NCI-H1436 (cell line): ENCODE measurements around the gene USP30.
"Not testable (repeated sequence)": the region's sequence is repeated elsewhere in the genome, so short reads cannot be mapped to it uniquely, and the experiment has no call there.

Experiments
- DNase-seq: peaks from one replicate; lab custom pipeline; 2025; lab: John Stamatoyannopoulos, UW

Gene USP30

GRCh38 chr12:109052414-109053323 is at the start of gene USP30:
USP30 (plus strand) TSS chr12:109052576; CDS start chr12:109052679, 103 bp downstream.
- peak; percentile 88 for DNase-seq

- DNase-seq, result no peak
Observed at GRCh38 chr12:109004017-109004416, 48.4 kb upstream of the USP30 start.

GRCh38 chr12:109009766-109010165 is 42.6 kb upstream of the USP30 start:
- no peak for DNase-seq

GRCh38 chr12:109010259-109010658 is 42.1 kb upstream of the USP30 start:
- DNase-seq, result no peak

- no peak for DNase-seq
Observed at GRCh38 chr12:109014984-109015765, 37.2 kb upstream of the USP30 start.

GRCh38 chr12:109016016-109016415 is 36.4 kb upstream of the USP30 start:
- DNase-seq, result no peak

- no peak for DNase-seq
Observed at GRCh38 chr12:109016978-109017377, 35.4 kb upstream of the USP30 start.

GRCh38 chr12:109018296-109018695 is 34.1 kb upstream of the USP30 start:
- DNase-seq, result no peak

- DNase-seq, result no peak
Observed at GRCh38 chr12:109020146-109020795, 32.1 kb upstream of the USP30 start.

GRCh38 chr12:109020796-109021380 is 31.5 kb upstream of the USP30 start, which contains the start of gene SVOP:
SVOP (minus strand) TSS chr12:109021068; CDS start chr12:109020868, 200 bp downstream.
- DNase-seq, result peak; percentile 72

GRCh38 chr12:109027767-109028166 is 24.6 kb upstream of the USP30 start:
- DNase-seq, result no peak

- not testable (repeated sequence) for DNase-seq
Observed at GRCh38 chr12:109028624-109029023, 23.8 kb upstream of the USP30 start.

- DNase-seq, result no peak
Observed at GRCh38 chr12:109029411-109029810, 23.0 kb upstream of the USP30 start.

GRCh38 chr12:109033239-109034196 is 18.9 kb upstream of the USP30 start:
- DNase-seq, result no peak

- no peak for DNase-seq
Observed at GRCh38 chr12:109036975-109037374, 15.4 kb upstream of the USP30 start.

GRCh38 chr12:109044241-109044640 is 8.1 kb upstream of the USP30 start:
- no peak for DNase-seq

- no peak for DNase-seq
Observed at GRCh38 chr12:109047081-109047805, 5.1 kb upstream of the USP30 start.

- not testable (repeated sequence) for DNase-seq
Observed at GRCh38 chr12:109048706-109049105, 3.7 kb upstream of the USP30 start.

GRCh38 chr12:109049794-109050193 is 2.6 kb upstream of the USP30 start:
- not testable (repeated sequence) for DNase-seq

GRCh38 chr12:109052097-109052413 is 321 bp upstream of the USP30 start:
- DNase-seq, result no peak
